ENCODE results near the gene E2F3.
"Not testable (repeated sequence)": the region's sequence is repeated elsewhere in the genome, so short reads cannot be mapped to it uniquely, and the experiment has no call there.

Gene E2F3

GRCh38 chr6:20467437-20467836, 65.8 kb downstream of the E2F3 start:
- no peak for DNase-seq (ENCODE audit: low read depth)

GRCh38 chr6:20468209-20468608, 66.5 kb downstream of the E2F3 start:
- DNase-seq (ENCODE audit: low read depth), result no peak

GRCh38 chr6:20472748-20473147, 71.1 kb downstream of the E2F3 start:
- DNase-seq (ENCODE audit: low read depth), result no peak

GRCh38 chr6:20473518-20473917, 71.8 kb downstream of the E2F3 start:
- no peak for DNase-seq (ENCODE audit: low read depth)

- no peak for DNase-seq (ENCODE audit: low read depth)
These were observed 73.3 kb downstream of the E2F3 start for GRCh38 chr6:20474874-20475542.

- DNase-seq (ENCODE audit: low read depth), result no peak
These were observed 74.9 kb downstream of the E2F3 start for GRCh38 chr6:20476501-20477043.

GRCh38 chr6:20477485-20477884, 75.8 kb downstream of the E2F3 start:
- no peak for DNase-seq (ENCODE audit: low read depth)

GRCh38 chr6:20479060-20479459, 77.4 kb downstream of the E2F3 start:
- no peak for DNase-seq (ENCODE audit: low read depth)

GRCh38 chr6:20479526-20479925, 77.8 kb downstream of the E2F3 start:
- no peak for DNase-seq (ENCODE audit: low read depth)

- DNase-seq (ENCODE audit: low read depth), result no peak
These were observed 79.6 kb downstream of the E2F3 start for GRCh38 chr6:20481281-20481680.

- no peak for DNase-seq (ENCODE audit: low read depth)
These were observed 82.3 kb downstream of the E2F3 start for GRCh38 chr6:20483887-20484497.

GRCh38 chr6:20486641-20487040, 85.0 kb downstream of the E2F3 start:
- no peak for DNase-seq (ENCODE audit: low read depth)

- no peak for DNase-seq (ENCODE audit: low read depth)
These were observed 86.1 kb downstream of the E2F3 start for GRCh38 chr6:20487669-20488375.

GRCh38 chr6:20490591-20490990, 88.9 kb downstream of the E2F3 start:
- no peak for DNase-seq (ENCODE audit: low read depth)

GRCh38 chr6:20492099-20492498, 90.4 kb downstream of the E2F3 start:
- no peak for DNase-seq (ENCODE audit: low read depth)

GRCh38 chr6:20497216-20498040, 95.7 kb downstream of the E2F3 start:
- no peak for DNase-seq (ENCODE audit: low read depth)

GRCh38 chr6:20498041-20498385, 96.3 kb downstream of the E2F3 start:
- DNase-seq (ENCODE audit: low read depth), result no peak

- no peak for DNase-seq (ENCODE audit: low read depth)
These were observed 107.5 kb downstream of the E2F3 start for GRCh38 chr6:20509212-20509611.

GRCh38 chr6:20511852-20512251, 110.2 kb downstream of the E2F3 start:
- no peak for DNase-seq (ENCODE audit: low read depth)

- DNase-seq (ENCODE audit: low read depth), result not testable (repeated sequence)
These were observed 123.5 kb downstream of the E2F3 start for GRCh38 chr6:20525208-20525607.

GRCh38 chr6:20529086-20529448, 127.4 kb downstream of the E2F3 start:
- DNase-seq (ENCODE audit: low read depth), result not testable (repeated sequence)

GRCh38 chr6:20532881-20533280, 131.2 kb downstream of the E2F3 start:
- DNase-seq (ENCODE audit: low read depth), result no peak

Data from HS-27A (cell line).